ENCODE measurements around the gene KCNMB2. TPM values are rescaled to one million over a fixed set of nuclear protein-coding genes. Genes with fewer than 3 reads are reported as not detected.

Gene KCNMB2
- polyA plus RNA-seq, 1 of the 3 experiments (the other 2 are of a cell fraction), result not detected

- no peaks in the 10 kb centered on the region for H4K20me1 ChIP-seq (ENCODE audit: insufficient read depth)
- H3K4me1 ChIP-seq (ENCODE audit: control insufficient read depth in 1 of 2, insufficient read depth in 2 of 2, low read depth in 1 of 2, low read length in 1 of 2), result no peaks in the 10 kb centered on the region
- no peak for TF ChIP-seq ELF1 (IDR thresholded peaks at IDR 0.05)
- TF ChIP-seq CHD2 (IDR thresholded peaks at IDR 0.05; ENCODE audit: low read length, partially characterized antibody), result no peak
- no peak for TF ChIP-seq FOXJ3 (CRISPR knock-in tag; IDR thresholded peaks at IDR 0.05)
- TF ChIP-seq, protein P1, sequence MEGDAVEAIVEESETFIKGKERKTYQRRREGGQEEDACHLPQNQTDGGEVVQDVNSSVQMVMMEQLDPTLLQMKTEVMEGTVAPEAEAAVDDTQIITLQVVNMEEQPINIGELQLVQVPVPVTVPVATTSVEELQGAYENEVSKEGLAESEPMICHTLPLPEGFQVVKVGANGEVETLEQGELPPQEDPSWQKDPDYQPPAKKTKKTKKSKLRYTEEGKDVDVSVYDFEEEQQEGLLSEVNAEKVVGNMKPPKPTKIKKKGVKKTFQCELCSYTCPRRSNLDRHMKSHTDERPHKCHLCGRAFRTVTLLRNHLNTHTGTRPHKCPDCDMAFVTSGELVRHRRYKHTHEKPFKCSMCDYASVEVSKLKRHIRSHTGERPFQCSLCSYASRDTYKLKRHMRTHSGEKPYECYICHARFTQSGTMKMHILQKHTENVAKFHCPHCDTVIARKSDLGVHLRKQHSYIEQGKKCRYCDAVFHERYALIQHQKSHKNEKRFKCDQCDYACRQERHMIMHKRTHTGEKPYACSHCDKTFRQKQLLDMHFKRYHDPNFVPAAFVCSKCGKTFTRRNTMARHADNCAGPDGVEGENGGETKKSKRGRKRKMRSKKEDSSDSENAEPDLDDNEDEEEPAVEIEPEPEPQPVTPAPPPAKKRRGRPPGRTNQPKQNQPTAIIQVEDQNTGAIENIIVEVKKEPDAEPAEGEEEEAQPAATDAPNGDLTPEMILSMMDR (IDR thresholded peaks at IDR 0.05), result no peak
- no peak for TF ChIP-seq MAX (IDR thresholded peaks at IDR 0.05; ENCODE audit: low read depth)
- TF ChIP-seq FOSL2 (IDR thresholded peaks at IDR 0.05; ENCODE audit: borderline replicate concordance, low read depth), result no peak
- H3K4me2 ChIP-seq, result no peak overlapping the region
- no peaks in the 10 kb centered on the region for H3K9me3 ChIP-seq
- no peak for DNase-seq
- ChIA-PET CTCF (no interaction called here), POLR2A (no interaction called here)
- no peak overlapping the region for H3K27ac ChIP-seq (ENCODE audit: low read depth in 2 of 2, low read length in 1 of 2)
- H3K36me3 ChIP-seq (replicated peaks in 1 of 2; ENCODE audit: control insufficient read depth in 1 of 2, insufficient read depth in 2 of 2, low read length in 1 of 2), result no peaks in the 10 kb centered on the region
- H3K9ac ChIP-seq, result no peak overlapping the region
- H2AFZ ChIP-seq (ENCODE audit: low read depth), result no peak overlapping the region
- H3K4me3 ChIP-seq (ENCODE audit: low read depth in 2 of 2, low read length in 1 of 2), result no peak overlapping the region
- WGBS (ENCODE audit: low lambda C conversion rate), result 33% methylated on average over 3 of the region's 3 CpGs
- H3K79me2 ChIP-seq (ENCODE audit: insufficient read depth), result no peaks in the 10 kb centered on the region
- H3K9me2 ChIP-seq, result no peaks in the 10 kb centered on the region
- H3K27me3 ChIP-seq (ENCODE audit: insufficient read depth), result no peaks in the 10 kb centered on the region
- H3F3A ChIP-seq (replicated peaks; ENCODE audit: insufficient read depth), result no peaks in the 10 kb centered on the region
Observed at GRCh38 chr3:178739720-178740119, 203.5 kb downstream of the KCNMB2 start.

DNA sequence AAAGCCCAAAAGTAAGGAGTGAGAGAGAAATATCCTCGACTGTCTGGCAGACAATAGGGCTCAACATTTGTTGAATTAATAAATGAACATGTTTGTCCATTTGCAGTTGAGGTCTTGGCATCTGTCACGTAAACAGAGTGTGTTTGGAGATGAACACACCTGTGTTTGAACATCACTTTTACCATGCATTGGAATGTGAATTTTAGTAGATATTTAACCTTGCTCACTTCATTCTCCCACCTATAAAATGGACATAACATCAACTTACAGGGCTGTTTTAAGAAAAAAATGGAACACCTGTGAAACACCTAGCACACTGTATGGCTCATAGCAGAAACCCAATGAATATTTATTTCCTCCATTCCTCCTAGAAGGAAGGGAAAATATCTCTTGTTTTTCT lies 204.8 kb downstream of the KCNMB2 start:
- CTCF ChIA-PET, result no interaction called here
- no peak for TF ChIP-seq EP300 (IDR thresholded peaks at IDR 0.05; ENCODE audit: borderline replicate concordance in 1 of 2, low read depth in 1 of 2, low read length in 1 of 2)
- TF ChIP-seq MAX (IDR thresholded peaks at IDR 0.05; ENCODE audit: low read depth), result no peak
- TF ChIP-seq RXRA (IDR thresholded peaks at IDR 0.05; ENCODE audit: borderline replicate concordance, low read depth), result no peak
- TF ChIP-seq MEF2A (IDR thresholded peaks at IDR 0.05; ENCODE audit: borderline replicate concordance, low read depth), result no peak
- no peak for TF ChIP-seq FOXM1 (IDR thresholded peaks at IDR 0.05; ENCODE audit: low read depth)
- TF ChIP-seq RFX5 (IDR thresholded peaks at IDR 0.05; ENCODE audit: low read length), result no peak
- TF ChIP-seq, protein P1 (IDR thresholded peaks at IDR 0.05), result no peak
- TF ChIP-seq JUND (IDR thresholded peaks at IDR 0.05), result no peak
- TF ChIP-seq, protein P2, sequence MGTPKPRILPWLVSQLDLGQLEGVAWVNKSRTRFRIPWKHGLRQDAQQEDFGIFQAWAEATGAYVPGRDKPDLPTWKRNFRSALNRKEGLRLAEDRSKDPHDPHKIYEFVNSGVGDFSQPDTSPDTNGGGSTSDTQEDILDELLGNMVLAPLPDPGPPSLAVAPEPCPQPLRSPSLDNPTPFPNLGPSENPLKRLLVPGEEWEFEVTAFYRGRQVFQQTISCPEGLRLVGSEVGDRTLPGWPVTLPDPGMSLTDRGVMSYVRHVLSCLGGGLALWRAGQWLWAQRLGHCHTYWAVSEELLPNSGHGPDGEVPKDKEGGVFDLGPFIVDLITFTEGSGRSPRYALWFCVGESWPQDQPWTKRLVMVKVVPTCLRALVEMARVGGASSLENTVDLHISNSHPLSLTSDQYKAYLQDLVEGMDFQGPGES (IDR thresholded peaks at IDR 0.05; ENCODE audit: low read depth, low read length), result no peak
- no peak for TF ChIP-seq TAF1 (IDR thresholded peaks at IDR 0.05; ENCODE audit: borderline replicate concordance, low read depth, low read length)
- TF ChIP-seq RCOR1 (IDR thresholded peaks at IDR 0.05; ENCODE audit: low read length), result no peak
- TF ChIP-seq SMC3 (IDR thresholded peaks at IDR 0.05; ENCODE audit: low read depth, low read length), result no peak
- TF ChIP-seq RAD21 (IDR thresholded peaks at IDR 0.05; ENCODE audit: low read length), result no peak
- TF ChIP-seq EZH2phosphoT487 (IDR thresholded peaks at IDR 0.05; ENCODE audit: borderline replicate concordance, low read depth), result no peak
- TF ChIP-seq, protein P3, sequence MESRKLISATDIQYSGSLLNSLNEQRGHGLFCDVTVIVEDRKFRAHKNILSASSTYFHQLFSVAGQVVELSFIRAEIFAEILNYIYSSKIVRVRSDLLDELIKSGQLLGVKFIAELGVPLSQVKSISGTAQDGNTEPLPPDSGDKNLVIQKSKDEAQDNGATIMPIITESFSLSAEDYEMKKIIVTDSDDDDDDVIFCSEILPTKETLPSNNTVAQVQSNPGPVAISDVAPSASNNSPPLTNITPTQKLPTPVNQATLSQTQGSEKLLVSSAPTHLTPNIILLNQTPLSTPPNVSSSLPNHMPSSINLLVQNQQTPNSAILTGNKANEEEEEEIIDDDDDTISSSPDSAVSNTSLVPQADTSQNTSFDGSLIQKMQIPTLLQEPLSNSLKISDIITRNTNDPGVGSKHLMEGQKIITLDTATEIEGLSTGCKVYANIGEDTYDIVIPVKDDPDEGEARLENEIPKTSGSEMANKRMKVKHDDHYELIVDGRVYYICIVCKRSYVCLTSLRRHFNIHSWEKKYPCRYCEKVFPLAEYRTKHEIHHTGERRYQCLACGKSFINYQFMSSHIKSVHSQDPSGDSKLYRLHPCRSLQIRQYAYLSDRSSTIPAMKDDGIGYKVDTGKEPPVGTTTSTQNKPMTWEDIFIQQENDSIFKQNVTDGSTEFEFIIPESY (IDR thresholded peaks at IDR 0.05; ENCODE audit: borderline replicate concordance, low read depth), result no peak
- TF ChIP-seq PBX3 (IDR thresholded peaks at IDR 0.05), result no peak
- TF ChIP-seq FOXJ3 (CRISPR knock-in tag; IDR thresholded peaks at IDR 0.05), result no peak

More for the DNA sequence above, 204.8 kb downstream of the KCNMB2 start:
- Histone ChIP-seq H4K20me1 (ENCODE audit: insufficient read depth) (no peaks in the 10 kb centered on the region), H3K4me3 (ENCODE audit: low read depth in 2 of 2, low read length in 1 of 2) (no peak overlapping the region), H2AFZ (ENCODE audit: low read depth) (no peak overlapping the region), H3K9ac (no peak overlapping the region), H3K79me2 (ENCODE audit: insufficient read depth) (no peaks in the 10 kb centered on the region), H3K4me2 (no peak overlapping the region), H3K36me3 (replicated peaks in 1 of 2; ENCODE audit: control insufficient read depth in 1 of 2, insufficient read depth in 2 of 2, low read length in 1 of 2) (no peaks in the 10 kb centered on the region), H3K9me3 (no peaks in the 10 kb centered on the region), H3K9me2 (no peaks in the 10 kb centered on the region), H3K27ac (ENCODE audit: low read depth in 2 of 2, low read length in 1 of 2) (no peak overlapping the region), H3K4me1 (ENCODE audit: control insufficient read depth in 1 of 2, insufficient read depth in 2 of 2, low read depth in 1 of 2, low read length in 1 of 2) (no peaks in the 10 kb centered on the region), H3F3A (replicated peaks; ENCODE audit: insufficient read depth) (no peaks in the 10 kb centered on the region), H3K27me3 (ENCODE audit: insufficient read depth) (no peaks in the 10 kb centered on the region)
- no peak for DNase-seq
- POLR2A ChIA-PET, result no interaction called here
- WGBS (ENCODE audit: low lambda C conversion rate), result 9% methylated on average over 2 of the region's 2 CpGs

Measured in SK-N-SH (cell line).